K562 (cell line): ENCODE results near the gene CRHR1. TPM values are rescaled to one million over a fixed set of nuclear protein-coding genes. Genes with fewer than 3 reads are reported as not detected.

ENCODE experiments used
- ATAC-seq: fragments of 200-7000 bp; cut with Tn5 transposase; 3 replicates; pipeline ENCODE4 v1.9.1; 2020; ENCODE audit warnings: moderate library complexity
- BruUV-seq: library from RNA; stranded (reverse); fragments of 400-500 nt; replicated peaks from 2 replicates; lab custom pipeline; 2021; lab: Mats Ljungman, UMichigan
- CTCF ChIA-PET: fragments of 300-600 bp; formaldehyde crosslinking; extraction: SDS; loops from one replicate; lab custom pipeline; 2021; ENCODE audit warnings: low intra/inter-chr PET ratio; lab: Yijun Ruan, JAX
- POLR2A ChIA-PET: fragments of 300-600, 350-650 bp; sonication (Branson Sonifier 250); formaldehyde crosslinking; extraction: SDS; loops from one replicate; lab custom pipeline; 2021; ENCODE audit warnings: antibody characterized with exemption, inconsistent platforms; lab: Yijun Ruan, JAX
- DNase-seq, 4 experiments: peaks; one replicate each; pipeline versions ENCODE4 v3.0.0 to v3.0.0-alpha.2; 2011 to 2018; ENCODE audit warnings: low spot score in 3 of 4, mixed read lengths in 3 of 4; ENCODE audit errors: extremely low read depth in 1 of 4
- FAIRE-seq: peaks from 2 replicates; lab custom pipeline; 2011; peaks lifted over from hg19 to GRCh38; lab: Jason Lieb, UNC
- H2AFZ ChIP-seq: 2 replicates; pipeline ENCODE4 v1.6.0; 2011; ENCODE audit warnings: low read depth, low read length, control low read depth, inconsistent platforms
- H3K27ac ChIP-seq: fragments of 200-600 bp; 3 replicates; pipeline ENCODE4 v1.8.0; 2011; ENCODE audit warnings: low read depth, mild to moderate bottlenecking, control low read depth, inconsistent platforms, low read length, moderate library complexity, mixed read lengths; ENCODE audit errors: extremely low read depth
- H3K27me3 ChIP-seq, 2 experiments: fragments of 300-600 bp in 1 of 2; 2 replicates in 1 of 2; 3 replicates in 1 of 2; pipeline versions ENCODE4 v1.6.0 to v1.8.0; 2011; ENCODE audit warnings: inconsistent platforms in 2 of 2, low read length in 2 of 2, mild to moderate bottlenecking in 1 of 2, mixed read lengths in 1 of 2, moderate library complexity in 1 of 2; ENCODE audit not compliant: control insufficient read depth in 2 of 2, insufficient read depth in 2 of 2
- H3K36me3 ChIP-seq: fragments of 300-600 bp; 3 replicates; pipeline ENCODE4 v1.8.0; 2011; ENCODE audit warnings: mild to moderate bottlenecking, low read length, inconsistent platforms; ENCODE audit not compliant: control insufficient read depth, insufficient read depth
- H3K4me1 ChIP-seq, 2 experiments: fragments of 200-600 bp in 1 of 2; replicated peaks in 1 of 2; 2 replicates in 1 of 2; 3 replicates in 1 of 2; pipeline versions ENCODE4 v1.5.1 to v1.8.0; 2011; ENCODE audit warnings: inconsistent platforms in 2 of 2, low read length in 2 of 2, mild to moderate bottlenecking in 1 of 2, mixed read lengths in 1 of 2, moderate library complexity in 1 of 2; ENCODE audit not compliant: control insufficient read depth in 2 of 2, insufficient read depth in 2 of 2
- H3K4me2 ChIP-seq: 2 replicates; pipeline ENCODE4 v1.6.1; 2011; ENCODE audit warnings: low read length, control low read depth, inconsistent platforms, mixed read lengths; ENCODE audit not compliant: insufficient read depth
- H3K4me3 ChIP-seq: fragments of 200-600 bp; sonication (generic), shearing (Covaris generic); 2 replicates; pipeline ENCODE4 v1.5.1; 2016; ENCODE audit warnings: control low read depth, inconsistent platforms
- H3K79me2 ChIP-seq: fragments of 200-600 bp; 3 replicates; pipeline ENCODE4 v1.8.0; 2011; ENCODE audit warnings: low read length, inconsistent platforms; ENCODE audit not compliant: control insufficient read depth, insufficient read depth
- H3K9ac ChIP-seq, 2 experiments: 2 replicates each; pipeline versions ENCODE4 v1.6.0 to v1.6.1; 2011; ENCODE audit warnings: low read depth in 2 of 2, low read length in 2 of 2, control low read depth in 1 of 2, inconsistent platforms in 1 of 2, mild to moderate bottlenecking in 1 of 2, mixed read lengths in 1 of 2; ENCODE audit not compliant: insufficient read depth in 1 of 2
- H3K9me1 ChIP-seq: one replicate; pipeline ENCODE4 v1.6.0; 2011; ENCODE audit warnings: inconsistent platforms, mild to moderate bottlenecking, low read length, moderate library complexity; ENCODE audit not compliant: control insufficient read depth, insufficient read depth
- H3K9me3 ChIP-seq: replicated peaks from 2 replicates; pipeline ENCODE4 v1.5.1; 2011; ENCODE audit warnings: low read depth, low read length, inconsistent platforms; ENCODE audit not compliant: control insufficient read depth, insufficient read depth
- H4K20me1 ChIP-seq: replicated peaks from 2 replicates; pipeline ENCODE4 v1.6.1; 2011; ENCODE audit warnings: low read length, inconsistent platforms, mixed read lengths; ENCODE audit not compliant: control insufficient read depth, insufficient read depth
- DACH1 ChIP-seq: fragments of 450-650 bp; IDR thresholded peaks from 2 replicates; pipeline ENCODE4 v1.6.1; 2018; ENCODE audit not compliant: partially characterized antibody
- WGBS: fragments of 100-300 bp; shearing (Covaris generic); methylation state at CpG from one replicate; pipeline ENCODE4 v1.1.6; 2016; ENCODE audit warnings: low coverage, mixed read lengths; ENCODE audit not compliant: insufficient coverage; ENCODE audit errors: missing lambda C conversion rate; 5-methylcytosine and 5-hydroxymethylcytosine counted together
- in situ Hi-C: fragments of 300-500 bp; cut with MboI; formaldehyde crosslinking; loops from 4 replicates; pipeline ENCODE4 v1.15.0; 2018; ENCODE audit warnings: inconsistent platforms, mixed read lengths
- intact Hi-C: fragments of 100-400 bp; cut with micrococcal nuclease; formaldehyde crosslinking; loops from 2 replicates; pipeline ENCODE4 v1.14.2; 2022
- polyA plus RNA-seq, 8 experiments: library from polyadenylated mRNA; depleted of rRNA in 4 of 8; stranded (reverse) in 5 of 8; unstranded in 3 of 8; fragments of >200 nt; fragmentation: Nextera tagmentation in 2 of 8; fragmentation: Illumina TruSeq in 1 of 8; extraction: Ambion mirVana in 2 of 8; extraction: Trizol in 1 of 8; gene quantifications; 2 replicates each; pipeline versions ENCODE4 v1.2.1 to v1.2.3, GENCODE V29; 2011 to 2014; ENCODE audit warnings: inconsistent platforms in 1 of 8, missing spikeins in 1 of 8
- total RNA-seq, 7 experiments: library from RNA; depleted of rRNA in 6 of 7; stranded (reverse); fragments of >200 nt in 6 of 7; fragmentation: Illumina TruSeq in 2 of 7; extraction: Trizol in 2 of 7; gene quantifications; 2 replicates each; pipeline versions ENCODE4 v1.2.1 to v1.2.3, GENCODE V29; 2011 to 2021; ENCODE audit warnings: low replicate concordance in 1 of 7
- TF ChIP-seq, protein P1 (sequence below), 2 experiments: fragments of 450-650 bp; formaldehyde crosslinking in 1 of 2; IDR thresholded peaks; 2 replicates each; pipeline versions ENCODE4 v1.4.0 to v1.6.1; 2014 to 2020; ENCODE audit warnings: mild to moderate bottlenecking in 2 of 2, borderline replicate concordance in 1 of 2, low read depth in 1 of 2
- TF ChIP-seq, protein P2 (sequence below): fragments of 450-650 bp; IDR thresholded peaks from 2 replicates; pipeline ENCODE4 v1.6.1; 2016; ENCODE audit warnings: missing biosample characterization, missing genetic modification characterization

The CRHR1 gene
- total and polyA plus RNA-seq, 9 of the 15 experiments (the other 6 are each of a cell fraction or from before 2014, with no cell fraction given) = 0.05 TPM; not detected in 8

DNA sequence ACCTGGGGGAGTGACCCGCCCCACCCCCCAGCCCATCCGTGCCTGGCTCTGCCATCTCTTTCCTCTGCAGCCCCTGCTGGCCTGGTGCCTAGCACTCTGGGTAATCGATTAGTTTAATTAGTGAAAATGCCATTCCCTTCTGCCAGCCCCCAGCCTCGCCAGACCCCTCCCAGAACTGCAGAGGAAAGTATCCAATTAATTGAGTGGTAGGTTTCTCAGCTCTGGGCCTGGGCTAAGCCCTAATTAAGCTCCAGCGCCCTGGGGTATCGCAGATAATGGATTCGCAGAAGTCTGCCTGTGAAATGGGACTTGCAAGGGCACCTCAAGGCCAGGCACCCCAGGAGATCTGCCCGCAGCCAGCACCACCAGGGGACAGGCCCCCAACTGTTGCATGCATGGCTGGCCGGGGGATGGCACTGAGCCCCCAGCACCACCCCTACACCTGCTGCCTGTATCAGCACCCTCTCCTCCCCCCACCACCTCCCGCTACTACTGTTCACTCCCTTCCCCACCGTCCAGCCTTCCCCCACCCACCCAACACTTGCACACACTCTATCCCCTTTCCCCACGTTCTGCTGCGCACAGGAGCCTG, 40.9 kb downstream of the CRHR1 start:
- Histone ChIP-seq H3K79me2 (no peaks in the 10 kb centered on the region), H3K27ac (no peak overlapping the region), H3K9ac (no peak overlapping the region; a peak in 1 of 4 replicates), H3K36me3 (no peaks in the 10 kb centered on the region), H3K4me2 (no peak overlapping the region), H3K4me1 (no peaks in the 10 kb centered on the region; a peak in 2 of 5 replicates), H3K9me3 (no peaks in the 10 kb centered on the region), H3K27me3 (peaks cover 14 to 81% of the 10 kb centered on the region in 2 experiments; a peak in 4 of 5 replicates), H2AFZ (no peak overlapping the region), H3K9me1 (no peaks in the 10 kb centered on the region), H3K4me3 (no peak overlapping the region), H4K20me1 (peaks cover 10% of the 10 kb centered on the region)
- FAIRE-seq (no peak), DNase-seq (no peak), ATAC-seq (no peak)
- WGBS = 1% methylated on average over 11 of the region's 13 CpGs
- in situ Hi-C loops = loop anchor here (25.0 kb wide), 1 partner anchor 413 kb away; no protein-coding TSS in a partner anchor
- no TSS peak for BruUV-seq
- POLR2A ChIA-PET = interaction anchor here (0.7 kb wide), 1 partner anchor 78 kb away, joined by 3 read pairs; no protein-coding TSS in a partner anchor
- no peak for TF ChIP-seq DACH1
- TF ChIP-seq, protein P1, sequence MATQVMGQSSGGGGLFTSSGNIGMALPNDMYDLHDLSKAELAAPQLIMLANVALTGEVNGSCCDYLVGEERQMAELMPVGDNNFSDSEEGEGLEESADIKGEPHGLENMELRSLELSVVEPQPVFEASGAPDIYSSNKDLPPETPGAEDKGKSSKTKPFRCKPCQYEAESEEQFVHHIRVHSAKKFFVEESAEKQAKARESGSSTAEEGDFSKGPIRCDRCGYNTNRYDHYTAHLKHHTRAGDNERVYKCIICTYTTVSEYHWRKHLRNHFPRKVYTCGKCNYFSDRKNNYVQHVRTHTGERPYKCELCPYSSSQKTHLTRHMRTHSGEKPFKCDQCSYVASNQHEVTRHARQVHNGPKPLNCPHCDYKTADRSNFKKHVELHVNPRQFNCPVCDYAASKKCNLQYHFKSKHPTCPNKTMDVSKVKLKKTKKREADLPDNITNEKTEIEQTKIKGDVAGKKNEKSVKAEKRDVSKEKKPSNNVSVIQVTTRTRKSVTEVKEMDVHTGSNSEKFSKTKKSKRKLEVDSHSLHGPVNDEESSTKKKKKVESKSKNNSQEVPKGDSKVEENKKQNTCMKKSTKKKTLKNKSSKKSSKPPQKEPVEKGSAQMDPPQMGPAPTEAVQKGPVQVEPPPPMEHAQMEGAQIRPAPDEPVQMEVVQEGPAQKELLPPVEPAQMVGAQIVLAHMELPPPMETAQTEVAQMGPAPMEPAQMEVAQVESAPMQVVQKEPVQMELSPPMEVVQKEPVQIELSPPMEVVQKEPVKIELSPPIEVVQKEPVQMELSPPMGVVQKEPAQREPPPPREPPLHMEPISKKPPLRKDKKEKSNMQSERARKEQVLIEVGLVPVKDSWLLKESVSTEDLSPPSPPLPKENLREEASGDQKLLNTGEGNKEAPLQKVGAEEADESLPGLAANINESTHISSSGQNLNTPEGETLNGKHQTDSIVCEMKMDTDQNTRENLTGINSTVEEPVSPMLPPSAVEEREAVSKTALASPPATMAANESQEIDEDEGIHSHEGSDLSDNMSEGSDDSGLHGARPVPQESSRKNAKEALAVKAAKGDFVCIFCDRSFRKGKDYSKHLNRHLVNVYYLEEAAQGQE (IDR thresholded peaks at IDR 0.05; ENCODE audit: borderline replicate concordance) = no peak
- TF ChIP-seq, protein P1 (CRISPR knock-in tag; IDR thresholded peaks at IDR 0.05; ENCODE audit: low read depth) = no peak
- TF ChIP-seq, protein P2, sequence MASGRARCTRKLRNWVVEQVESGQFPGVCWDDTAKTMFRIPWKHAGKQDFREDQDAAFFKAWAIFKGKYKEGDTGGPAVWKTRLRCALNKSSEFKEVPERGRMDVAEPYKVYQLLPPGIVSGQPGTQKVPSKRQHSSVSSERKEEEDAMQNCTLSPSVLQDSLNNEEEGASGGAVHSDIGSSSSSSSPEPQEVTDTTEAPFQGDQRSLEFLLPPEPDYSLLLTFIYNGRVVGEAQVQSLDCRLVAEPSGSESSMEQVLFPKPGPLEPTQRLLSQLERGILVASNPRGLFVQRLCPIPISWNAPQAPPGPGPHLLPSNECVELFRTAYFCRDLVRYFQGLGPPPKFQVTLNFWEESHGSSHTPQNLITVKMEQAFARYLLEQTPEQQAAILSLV (tag) = no peak
- intact Hi-C loops = no loop called here
- CTCF ChIA-PET = no interaction called here
